NCI-H2107 treated with DMSO at 0.1 percent for 48 hours (cell line): ENCODE results near the gene VAC14.
"Not testable (repeated sequence)": the region's sequence is repeated elsewhere in the genome, so short reads cannot be mapped to it uniquely, and the experiment has no call there.

Source experiments
- DNase-seq: peaks from one replicate; lab custom pipeline; 2025; ENCODE audit not compliant: unreplicated experiment; lab: John Stamatoyannopoulos, UW

Gene VAC14

GRCh38 chr16:70745536-70746025 lies 55.4 kb downstream of the VAC14 start:
- no peak for DNase-seq

GRCh38 chr16:70744366-70744765 lies 56.6 kb downstream of the VAC14 start:
- DNase-seq = no peak

GRCh38 chr16:70743791-70744190 lies 57.2 kb downstream of the VAC14 start:
- no peak for DNase-seq

GRCh38 chr16:70742967-70743366 lies 58.0 kb downstream of the VAC14 start:
- not testable (repeated sequence) for DNase-seq

GRCh38 chr16:70741783-70742125 lies 59.2 kb downstream of the VAC14 start:
- DNase-seq = no peak

GRCh38 chr16:70740914-70741782 lies 59.8 kb downstream of the VAC14 start:
- DNase-seq = no peak

- no peak for DNase-seq
Observed at GRCh38 chr16:70740174-70740913, 60.6 kb downstream of the VAC14 start.

GRCh38 chr16:70739389-70739788 lies 61.6 kb downstream of the VAC14 start:
- no peak for DNase-seq

- DNase-seq = no peak
Observed at GRCh38 chr16:70738083-70738977, 62.6 kb downstream of the VAC14 start.

- DNase-seq = no peak
Observed at GRCh38 chr16:70737377-70738082, 63.4 kb downstream of the VAC14 start.

GRCh38 chr16:70736465-70737376 lies 64.2 kb downstream of the VAC14 start:
- no peak for DNase-seq

GRCh38 chr16:70735141-70735979 lies 65.6 kb downstream of the VAC14 start:
- DNase-seq = no peak

GRCh38 chr16:70734522-70735095 lies 66.3 kb downstream of the VAC14 start:
- no peak for DNase-seq

- no peak for DNase-seq
Observed at GRCh38 chr16:70730944-70731343, 70.0 kb downstream of the VAC14 start.

GRCh38 chr16:70730031-70730430 lies 70.9 kb downstream of the VAC14 start:
- DNase-seq = no peak

- no peak for DNase-seq
Observed at GRCh38 chr16:70729292-70729691, 71.7 kb downstream of the VAC14 start.

- DNase-seq = no peak
Observed at GRCh38 chr16:70728150-70728549, 72.8 kb downstream of the VAC14 start.

GRCh38 chr16:70726892-70727361 lies 74.0 kb downstream of the VAC14 start:
- DNase-seq = no peak
